Measurements from ENCODE around the gene PCDHGA8.

PCDHGA8 gene

DNA sequence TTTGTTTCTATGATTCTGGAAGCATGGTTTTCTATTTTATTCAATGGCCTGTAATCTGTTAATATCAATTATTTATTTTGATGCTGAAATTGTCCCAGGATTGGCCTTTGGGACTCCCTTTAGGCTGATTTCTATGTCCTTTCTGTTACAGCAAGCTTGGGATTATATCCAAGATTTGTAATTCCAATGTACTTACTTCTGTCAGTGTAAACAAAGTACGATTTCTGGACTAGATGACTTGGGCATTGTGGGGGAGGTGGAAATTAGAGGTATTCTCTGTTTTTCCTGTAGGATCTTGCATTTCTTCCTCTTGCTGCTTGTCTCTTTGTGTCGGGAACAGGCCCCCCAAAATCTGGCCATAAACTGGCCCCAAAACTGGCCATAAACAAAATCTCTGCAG is 41.6 kb downstream of the PCDHGA8 start:
- DNase-seq = no peak

DNA sequence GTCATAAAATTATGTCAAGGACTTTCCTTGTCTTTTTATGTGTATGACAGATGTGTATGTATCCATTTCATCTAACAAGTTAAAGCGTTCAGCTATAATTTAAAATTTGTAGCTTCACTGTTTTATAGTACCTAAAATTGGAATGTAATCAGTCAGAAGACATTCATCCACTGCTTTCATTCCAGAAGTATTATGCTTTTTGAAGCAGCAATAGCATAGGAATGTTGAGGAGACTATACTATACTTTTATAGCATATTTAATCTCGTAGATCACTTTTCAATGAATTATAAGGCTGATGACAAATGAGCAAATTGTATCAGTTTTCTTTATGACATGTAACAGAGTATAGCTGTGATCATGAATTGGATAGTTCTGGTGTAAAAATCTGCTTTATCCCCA is 44.8 kb downstream of the PCDHGA8 start:
- no peak for DNase-seq

DNA sequence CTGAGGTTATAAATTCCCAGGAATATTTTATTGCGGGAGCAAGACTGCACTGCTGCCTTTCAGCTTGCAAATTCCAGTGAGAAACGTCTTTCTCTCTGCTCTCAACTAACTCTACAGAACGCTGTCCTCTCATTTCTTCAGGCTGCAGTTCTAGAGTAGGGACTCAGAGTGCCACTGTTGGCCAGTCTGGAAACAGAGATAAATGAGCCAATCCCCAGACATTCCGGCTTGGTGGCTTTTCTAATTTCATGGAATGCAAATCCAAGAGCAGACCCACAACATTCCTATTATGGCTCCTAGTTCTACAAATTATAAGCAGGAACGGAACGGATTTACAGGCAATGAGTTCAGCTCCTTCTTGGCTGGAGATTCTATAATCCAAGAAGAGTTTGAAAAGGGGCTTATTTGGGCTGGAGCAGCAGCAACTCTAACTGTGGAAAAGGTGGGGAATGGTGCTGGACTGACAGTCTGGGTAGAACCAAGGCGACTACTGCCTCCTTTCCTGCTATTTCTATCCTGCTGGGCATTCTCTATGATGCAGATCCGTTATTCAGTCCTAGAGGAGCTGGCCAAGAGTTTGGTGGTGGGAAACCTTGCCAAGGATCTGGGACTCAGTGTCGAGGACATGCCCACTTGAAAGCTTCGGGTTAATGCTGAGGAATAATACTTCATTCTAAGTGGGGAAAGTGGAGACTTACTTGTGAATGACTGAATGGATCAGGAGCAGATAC is 47.1 kb downstream of the PCDHGA8 start:
- DNase-seq = no peak

DNA sequence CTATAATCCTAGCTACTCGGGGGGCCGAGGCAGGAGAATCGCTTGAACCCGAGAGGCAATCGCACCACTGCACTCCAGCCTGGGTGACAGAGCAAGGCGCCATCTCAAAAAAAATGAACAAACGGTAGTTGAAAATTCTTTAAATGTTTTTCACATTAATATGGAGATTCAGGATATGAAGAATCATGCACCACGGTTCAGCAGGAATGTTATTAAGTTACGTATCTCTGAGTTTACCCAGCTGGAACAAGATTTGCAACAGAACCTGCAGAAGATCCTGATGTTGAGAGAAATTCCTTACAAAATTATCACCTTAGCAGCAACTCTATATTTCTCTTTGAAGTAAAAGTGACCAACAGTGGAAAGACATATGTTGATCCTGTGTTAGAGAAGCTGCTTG is 47.9 kb downstream of the PCDHGA8 start:
- no peak for DNase-seq

DNA sequence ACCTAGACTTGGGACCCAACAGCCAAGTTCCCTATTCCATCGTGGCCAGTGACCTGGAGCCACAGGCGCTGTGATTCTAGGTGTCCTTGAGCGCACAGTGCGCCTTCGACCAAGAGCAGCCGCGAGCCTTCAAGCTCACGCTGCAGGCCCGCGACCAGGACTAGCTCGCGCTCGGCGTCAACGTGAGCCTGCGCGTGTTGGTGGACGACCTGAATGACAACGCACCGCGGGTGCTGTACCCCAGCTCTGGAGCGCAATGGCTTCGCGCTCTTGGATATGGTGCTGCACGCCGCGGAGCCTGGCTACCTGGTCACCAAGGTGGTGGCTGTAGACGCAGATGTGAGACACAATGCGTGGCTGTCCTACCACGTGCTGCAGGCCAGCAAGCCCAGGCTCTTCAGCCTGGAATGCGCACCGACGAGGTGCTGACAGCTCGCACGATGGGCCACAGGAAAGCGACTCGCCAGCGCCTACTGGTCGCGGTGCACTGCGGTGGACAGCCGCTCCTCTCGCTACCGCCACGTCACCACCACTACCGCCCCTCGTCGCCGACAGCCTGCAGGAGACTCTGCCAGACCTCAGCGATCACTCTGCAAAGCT is 49.2 kb downstream of the PCDHGA8 start:
- no peak for DNase-seq

Data from effector CD8-positive, alpha-beta T cell (primary cell).